GM18499 (cell line): ENCODE measurements around the gene DEPDC1B.
"Not testable (repeated sequence)": the region's sequence is repeated elsewhere in the genome, so short reads cannot be mapped to it uniquely, and the experiment has no call there.

Source experiments
- ATAC-seq: cut with Tn5 transposase; IDR thresholded peaks from one replicate; pipeline ENCODE4 v1.9.1; 2021; ENCODE audit warnings: moderate number of reproducible peaks; ENCODE audit not compliant: insufficient read depth, unreplicated experiment

The DEPDC1B gene

DNA sequence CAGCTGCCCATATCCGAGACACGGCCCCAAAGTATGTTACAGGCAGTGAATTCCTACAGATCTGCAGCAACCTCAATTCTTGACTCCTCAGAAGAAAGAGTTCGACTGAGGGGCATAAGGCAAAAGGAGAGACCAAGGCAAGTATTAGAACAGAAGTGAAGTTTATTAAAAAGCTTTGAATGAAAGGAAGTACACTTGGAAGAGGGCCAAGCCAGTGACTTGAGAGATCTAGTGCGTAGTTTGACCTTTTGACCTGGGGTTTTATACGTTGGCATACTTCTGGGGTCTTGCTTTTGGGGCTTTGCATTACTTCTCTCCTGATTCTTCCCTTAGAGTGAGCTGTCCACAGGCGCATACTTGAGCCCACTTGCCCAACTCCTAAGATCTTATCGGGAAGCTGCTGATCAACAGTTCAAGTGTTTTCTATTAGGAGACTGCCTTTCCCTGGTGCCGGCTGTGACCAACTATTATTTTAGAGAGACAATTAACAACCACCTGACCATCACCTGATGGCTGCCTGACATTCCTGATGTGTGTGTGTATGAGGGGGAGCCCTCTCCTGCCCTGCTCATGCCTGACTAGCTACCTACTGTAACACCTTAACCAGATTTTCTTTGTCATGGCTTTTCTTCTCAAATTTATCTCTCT lies 1.5 kb upstream of the DEPDC1B start:
- no peak for ATAC-seq

DNA sequence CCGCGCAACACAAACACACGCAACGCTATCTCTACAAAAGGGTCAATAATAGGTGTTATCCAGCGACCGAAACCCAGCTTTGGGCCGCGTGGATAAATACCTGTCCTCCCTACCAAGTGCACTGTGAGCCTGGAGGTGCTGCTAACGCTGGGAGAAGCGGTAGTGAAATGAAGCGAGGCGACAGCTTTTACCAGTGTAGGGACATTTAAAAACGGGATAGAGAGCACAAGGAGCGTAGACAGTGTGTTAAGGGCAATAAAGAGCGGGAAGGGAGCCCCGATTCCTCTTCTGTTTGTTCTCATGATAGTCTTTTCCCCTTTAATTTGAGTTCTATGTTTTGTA lies 421 bp upstream of the DEPDC1B start:
- ATAC-seq, result no peak

DNA sequence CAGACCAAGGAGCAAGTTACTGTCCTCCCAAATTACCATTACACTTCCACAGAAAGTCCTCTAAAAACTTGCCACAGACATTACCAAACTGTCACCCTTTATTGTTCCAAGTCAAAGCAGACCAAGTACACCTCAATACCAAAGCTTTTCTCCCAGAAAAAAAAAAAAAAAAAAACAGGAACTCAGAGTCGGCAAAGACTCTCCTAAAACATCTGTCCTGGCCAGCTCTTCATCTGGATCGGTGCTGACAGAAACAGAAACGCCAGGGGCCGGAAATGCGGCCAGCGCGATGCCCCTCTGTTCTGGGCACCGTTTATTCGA lies 718 bp downstream of the DEPDC1B start:
- no peak for ATAC-seq

DNA sequence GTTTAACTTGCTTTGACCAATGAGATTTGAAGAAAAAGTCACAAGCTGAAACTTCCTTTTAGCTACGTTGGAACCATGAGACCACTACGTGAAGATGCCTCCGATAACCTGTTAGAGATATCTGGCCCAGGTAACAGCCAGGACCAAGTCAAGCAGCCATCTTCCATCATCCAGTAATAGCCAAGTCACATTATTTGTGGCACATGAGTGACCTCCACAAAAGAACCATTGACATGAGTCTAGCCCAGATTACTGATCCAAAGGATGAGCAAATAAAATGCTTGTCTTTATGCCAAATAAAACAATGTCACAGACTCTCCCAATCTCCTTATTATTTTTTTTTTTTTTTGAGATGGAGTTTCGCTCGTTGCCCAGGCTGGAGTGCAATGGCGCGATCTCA lies 1.6 kb downstream of the DEPDC1B start:
- ATAC-seq, result no peak

DNA sequence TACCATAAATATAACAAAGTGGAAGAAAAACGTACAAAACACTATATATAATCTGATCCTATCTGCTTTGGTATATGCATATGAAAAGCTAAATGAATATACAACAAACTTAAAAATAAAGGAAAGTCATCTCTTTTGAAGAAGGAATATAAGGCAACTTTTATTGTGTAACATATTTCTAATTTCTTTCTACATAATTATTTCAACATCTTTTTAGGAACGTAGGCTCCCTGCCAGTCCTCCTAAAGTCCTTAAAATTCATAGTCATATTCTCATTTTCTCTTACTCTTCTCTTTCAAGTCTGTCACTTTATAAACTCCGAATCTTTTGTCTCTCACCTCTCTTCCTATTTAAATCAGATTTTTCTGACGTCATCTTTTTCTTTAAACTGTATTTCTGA lies 9.6 kb downstream of the DEPDC1B start:
- ATAC-seq, result no peak

DNA sequence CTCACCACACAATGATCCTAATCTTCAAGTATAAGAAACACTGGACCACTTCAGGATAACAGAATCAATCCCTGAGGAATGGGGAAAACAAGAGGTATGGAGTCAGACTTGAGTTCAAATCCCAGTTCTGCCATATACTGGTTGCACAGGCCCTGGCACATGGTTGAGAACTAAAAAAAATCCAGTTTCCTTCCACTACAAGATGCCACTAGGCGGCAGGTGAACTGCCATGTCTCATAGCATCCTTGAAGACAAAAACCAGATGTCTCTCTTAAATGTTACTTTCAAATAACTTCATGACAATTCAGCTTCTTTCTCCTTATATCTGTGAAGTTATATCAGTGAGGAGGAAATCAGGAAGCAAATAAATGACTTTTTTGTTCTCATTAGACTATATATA lies 11.0 kb downstream of the DEPDC1B start:
- no peak for ATAC-seq

DNA sequence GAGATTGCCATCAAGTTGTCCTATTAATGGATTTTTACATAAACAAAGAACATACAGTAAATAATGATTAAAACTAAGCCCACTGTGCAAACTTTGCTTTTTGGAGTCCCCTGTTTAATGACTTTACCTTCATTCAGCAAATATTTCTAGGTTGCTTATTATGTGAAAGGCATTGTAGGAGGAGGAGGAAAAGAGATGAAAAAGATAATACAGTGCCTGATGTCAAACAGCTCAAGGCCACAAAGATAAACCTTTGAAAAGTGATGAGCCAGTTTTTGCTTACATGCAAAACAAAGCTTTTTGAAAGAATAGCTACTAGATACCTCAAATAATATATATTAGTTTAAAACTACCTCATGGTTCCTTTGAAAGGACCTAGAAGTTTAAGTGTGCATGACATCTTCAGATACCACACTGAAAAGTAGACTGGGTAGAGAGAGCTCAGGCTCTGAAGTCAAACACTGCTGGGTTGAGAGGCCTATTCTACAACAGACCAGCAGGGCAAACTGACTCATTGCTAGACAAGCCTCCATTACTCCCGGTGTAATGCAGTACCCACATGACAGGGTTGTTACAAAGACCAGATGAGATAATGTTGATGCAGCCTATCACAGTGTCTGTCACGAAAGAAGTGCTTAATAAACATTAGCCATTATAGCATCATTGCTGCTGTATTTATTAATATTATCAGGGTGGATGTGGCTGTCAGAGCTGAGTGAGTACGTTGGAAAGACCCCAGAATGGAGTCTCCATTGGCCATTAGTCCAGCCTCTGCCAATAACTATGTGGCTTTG lies 11.8 kb downstream of the DEPDC1B start:
- peak; percentile 83 for ATAC-seq

DNA sequence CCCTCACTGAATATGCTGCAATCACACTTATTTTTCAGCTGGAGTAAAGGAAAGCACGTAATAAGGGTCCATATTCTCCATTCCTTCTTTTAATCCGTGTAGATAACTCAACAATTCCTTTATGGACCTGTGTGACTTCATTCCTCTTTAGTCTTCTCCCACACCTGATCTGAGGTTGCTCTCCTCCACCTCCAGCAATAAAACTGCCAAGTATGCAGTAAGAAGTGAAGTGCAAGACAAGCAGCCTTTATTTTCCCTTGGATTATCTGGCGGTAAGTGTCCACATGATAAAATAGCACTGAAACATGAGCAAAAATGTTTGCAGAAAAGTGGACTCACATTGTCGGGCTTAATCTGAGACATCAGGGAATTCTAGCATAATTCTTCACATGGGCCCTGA lies 13.8 kb downstream of the DEPDC1B start:
- no peak for ATAC-seq

DNA sequence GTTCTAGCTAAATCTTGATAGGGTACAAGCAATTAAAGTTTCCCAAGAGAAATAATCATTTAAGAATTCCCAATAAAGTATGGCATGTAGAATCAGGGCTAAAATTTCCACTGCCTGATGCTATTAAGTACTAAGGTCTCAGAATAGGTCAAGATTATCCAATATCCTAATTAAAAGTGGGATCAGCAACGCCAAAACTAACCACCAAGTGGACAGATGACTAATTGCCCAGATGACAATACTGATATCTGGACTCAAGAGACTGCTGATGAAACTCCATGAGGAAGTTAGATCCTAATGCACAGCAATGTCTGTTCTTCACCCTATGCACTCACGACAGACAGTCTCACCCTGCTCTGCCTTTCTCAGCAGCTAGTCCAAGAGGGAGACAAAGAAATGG lies 14.3 kb downstream of the DEPDC1B start:
- no peak for ATAC-seq

DNA sequence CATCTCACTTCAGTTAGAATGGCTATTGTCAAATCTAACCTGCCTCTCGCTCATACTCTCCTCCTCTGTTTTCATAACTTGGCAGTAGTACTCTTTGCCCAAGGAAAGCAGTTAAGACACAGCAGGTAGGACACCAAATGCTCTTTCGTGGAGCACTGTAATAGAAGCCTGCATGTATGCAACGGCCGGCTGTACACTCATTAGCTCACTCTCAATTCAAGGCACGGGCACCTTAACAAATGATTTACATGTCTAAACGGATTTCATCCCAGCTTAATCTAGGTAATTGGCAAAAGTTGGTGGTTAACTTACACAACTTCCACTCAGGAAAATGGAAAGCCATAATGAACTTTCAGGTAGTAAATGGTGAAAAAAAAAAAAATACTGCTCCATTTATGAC lies 14.9 kb downstream of the DEPDC1B start:
- no peak for ATAC-seq

DNA sequence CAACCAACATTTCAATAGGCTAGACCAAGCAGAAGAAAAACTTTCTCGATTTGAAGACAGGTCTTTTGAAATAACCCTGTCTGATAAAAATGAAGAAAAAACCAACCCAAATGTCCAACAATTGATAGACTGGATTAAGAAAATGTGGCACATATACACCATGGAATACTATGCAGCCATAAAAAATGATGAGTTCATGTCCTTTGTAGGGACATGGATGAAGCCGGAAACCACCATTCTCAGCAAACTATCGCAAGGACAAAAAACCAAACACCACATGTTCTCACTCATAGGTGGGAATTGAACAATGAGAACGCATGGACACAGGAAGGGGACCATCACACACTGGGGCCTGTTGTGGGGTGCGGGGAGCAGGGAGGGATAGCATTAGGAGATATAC lies 18.0 kb downstream of the DEPDC1B start:
- not testable (repeated sequence) for ATAC-seq

DNA sequence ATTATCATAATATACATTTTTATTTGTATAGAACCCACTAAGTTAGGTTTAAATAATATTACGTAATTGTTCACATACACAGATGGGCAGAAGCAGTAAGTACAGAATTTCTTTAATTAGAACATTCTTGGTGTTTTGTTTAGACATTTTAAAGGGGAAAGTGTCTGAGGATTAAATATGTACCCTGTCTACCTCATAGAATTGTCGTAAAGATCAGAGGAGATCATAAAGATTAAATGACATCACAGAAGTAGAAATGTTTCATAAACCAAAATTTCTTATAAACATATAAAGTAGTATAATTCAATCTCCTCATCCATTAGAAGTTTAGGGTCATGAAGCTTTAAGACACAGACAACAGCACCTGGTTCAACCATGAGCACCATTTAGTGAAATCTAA lies 20.1 kb downstream of the DEPDC1B start:
- no peak for ATAC-seq

DNA sequence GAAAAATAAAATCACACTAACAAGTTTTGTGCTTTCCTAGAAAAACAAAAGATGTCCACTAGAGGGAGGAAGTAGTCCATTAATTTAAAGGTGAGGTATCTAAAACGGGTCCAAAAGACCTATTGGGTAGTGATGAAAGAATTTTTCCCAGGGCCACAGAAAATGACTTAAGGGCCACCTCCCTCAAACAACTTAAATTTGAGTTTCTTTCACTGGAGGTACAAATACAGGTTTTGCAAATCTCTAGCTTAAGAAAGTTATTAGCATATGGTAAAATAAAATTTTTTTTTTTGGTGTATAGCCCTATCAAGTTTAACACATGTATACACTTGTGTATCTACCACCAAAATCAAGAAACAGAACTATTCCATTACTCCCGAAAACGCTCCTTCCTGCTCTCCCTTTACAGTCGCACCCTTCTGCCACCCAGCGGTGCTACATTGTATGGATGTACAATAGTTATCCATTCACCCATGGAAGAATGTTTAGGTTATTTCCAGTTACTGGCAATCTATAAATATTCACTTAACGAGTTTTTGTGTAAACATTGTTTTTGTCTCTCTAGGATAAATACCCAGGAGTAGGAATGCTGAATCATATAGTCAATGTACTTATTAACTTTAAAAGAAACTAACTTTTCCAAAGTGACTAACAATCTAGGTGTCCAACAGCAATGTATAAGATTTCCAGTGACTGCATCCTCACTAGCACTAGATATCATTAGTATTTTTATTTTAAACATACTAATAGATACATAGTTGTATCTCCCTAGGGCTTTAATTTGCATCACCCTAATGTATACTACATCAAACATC lies 21.9 kb downstream of the DEPDC1B start:
- ATAC-seq, result no peak

DNA sequence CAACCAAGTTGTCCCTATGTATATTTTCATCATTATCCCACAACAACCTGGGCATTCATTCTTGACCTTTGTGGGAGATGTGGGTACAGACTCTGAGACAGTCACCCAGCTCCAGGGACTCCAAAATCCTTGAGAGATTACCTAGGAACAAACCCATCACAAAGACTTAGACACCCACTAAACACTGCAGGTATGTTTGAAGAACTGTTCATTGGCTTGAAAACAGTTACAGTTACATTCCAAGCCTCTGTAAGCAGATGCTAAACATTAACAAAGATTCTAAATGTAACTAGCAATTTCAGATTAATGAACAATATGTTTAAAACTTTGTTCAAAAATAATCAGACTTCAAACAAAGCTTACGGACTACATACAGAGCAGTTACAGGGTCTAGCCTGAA lies 24.7 kb downstream of the DEPDC1B start:
- no peak for ATAC-seq

DNA sequence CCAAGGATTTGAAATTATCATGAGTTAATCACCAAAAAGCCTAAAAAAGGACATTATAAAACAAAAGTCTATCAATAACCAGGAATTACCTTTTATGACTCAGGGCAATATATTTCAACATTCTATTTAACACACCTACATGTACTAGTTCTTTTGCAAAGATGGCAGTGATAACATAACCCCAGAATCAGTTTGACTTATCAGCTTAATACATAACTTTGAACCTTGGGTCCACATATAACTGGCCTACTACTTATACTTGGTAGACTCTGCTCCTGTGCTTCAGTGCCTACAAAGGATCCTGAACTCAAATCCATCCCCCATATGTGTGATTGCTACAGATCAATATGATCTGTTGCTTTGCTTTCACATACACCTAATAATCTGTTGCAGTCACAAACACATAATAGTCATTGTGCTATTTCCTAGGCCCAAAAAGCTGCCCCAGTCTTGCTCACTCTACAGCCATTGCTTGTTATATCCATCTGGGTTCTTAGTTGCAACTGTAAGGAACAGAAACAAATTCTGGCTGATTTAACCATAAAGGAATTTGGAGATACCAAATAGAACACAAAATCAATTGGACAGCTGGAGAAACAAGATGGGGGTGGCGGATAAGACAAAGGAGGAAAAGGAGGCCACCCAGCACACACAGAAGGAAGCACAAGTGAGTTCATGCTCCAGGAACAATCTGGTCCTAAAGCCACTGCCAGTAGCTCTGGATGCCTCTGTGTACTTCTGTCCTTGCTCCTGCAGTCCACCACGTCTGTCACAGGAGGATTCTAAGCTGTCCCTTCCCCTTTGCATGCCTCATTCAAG lies 25.5 kb downstream of the DEPDC1B start:
- no peak for ATAC-seq

DNA sequence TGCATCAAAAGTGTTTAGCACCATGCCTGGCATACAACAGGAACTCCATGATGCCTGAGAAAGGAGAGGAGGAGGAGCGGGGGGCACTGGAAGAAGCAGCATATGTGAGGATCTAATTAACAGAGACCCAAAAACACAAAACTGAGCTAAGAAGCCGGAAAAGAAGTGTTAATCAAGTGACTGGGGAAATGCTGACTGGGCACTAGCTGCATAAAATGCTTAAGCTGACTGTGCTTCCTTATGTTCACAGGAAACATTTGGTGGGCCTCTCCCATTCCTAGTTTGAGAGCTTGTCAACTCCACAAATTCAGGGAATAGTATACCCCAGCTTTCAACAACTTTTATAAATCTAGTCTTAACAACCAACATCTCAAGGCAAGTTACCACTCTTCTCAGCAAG lies 26.6 kb downstream of the DEPDC1B start:
- ATAC-seq, result no peak

DNA sequence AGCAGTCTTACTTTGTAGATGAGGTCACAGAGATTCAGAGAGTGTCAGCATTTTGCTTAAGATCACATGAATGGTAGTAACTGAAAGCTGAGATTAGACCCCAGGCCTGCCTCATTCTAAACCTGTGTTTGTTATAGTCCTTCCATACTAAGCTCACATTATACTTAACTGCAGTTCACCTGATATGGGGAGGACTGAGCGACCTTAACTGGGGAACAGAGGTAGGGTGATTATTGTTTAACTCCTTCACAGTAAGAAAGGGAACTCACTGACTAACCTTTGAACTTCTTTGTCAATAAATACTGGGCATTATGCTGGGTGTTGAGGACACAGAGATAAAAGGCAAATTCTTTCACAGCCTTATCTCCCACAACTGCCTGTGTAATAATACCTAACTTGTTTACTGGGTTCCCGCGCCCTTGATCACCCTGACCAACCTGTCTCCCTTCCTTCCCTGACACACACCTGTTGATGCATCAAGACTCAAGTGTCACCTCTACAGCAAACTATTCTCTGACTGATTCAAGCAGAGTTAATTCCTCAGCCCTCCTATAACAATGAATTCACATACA lies 27.2 kb downstream of the DEPDC1B start:
- ATAC-seq, result no peak

DNA sequence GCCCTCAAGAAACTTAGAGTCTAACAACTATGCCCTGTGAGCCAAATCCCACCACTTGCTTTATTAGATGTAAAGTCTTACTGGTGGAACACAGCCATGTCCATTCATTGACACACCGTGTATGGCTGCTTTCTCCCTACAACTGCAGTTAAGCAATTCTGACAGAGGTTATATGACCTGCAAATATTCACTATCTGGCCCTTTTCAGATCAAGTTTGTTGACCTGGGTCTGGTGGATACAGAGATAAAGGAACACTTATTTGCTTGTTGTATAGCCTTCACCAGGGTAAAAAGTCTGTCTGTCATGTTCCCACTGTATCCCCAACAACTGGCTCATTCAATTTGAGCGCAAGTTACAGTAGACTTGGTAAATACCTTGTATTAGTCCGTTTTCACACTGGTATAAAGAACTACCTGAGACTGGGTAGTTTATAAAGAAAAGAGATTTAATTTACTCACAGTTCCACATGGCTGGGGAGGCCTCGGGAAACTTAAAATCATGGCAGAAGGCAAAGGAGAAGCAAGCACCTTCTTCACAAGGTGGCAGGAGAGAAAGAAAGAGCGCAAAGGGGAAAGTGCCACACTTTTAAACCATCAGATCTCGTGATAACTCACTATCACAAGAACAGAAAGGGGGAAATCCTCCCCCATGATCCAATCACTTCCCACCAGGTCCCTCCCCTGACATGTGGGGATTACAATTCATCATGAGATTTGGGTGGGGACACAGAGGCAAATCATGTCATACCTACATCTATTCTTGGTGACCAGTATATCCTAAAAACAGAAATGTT lies 27.9 kb downstream of the DEPDC1B start:
- ATAC-seq, result no peak

DNA sequence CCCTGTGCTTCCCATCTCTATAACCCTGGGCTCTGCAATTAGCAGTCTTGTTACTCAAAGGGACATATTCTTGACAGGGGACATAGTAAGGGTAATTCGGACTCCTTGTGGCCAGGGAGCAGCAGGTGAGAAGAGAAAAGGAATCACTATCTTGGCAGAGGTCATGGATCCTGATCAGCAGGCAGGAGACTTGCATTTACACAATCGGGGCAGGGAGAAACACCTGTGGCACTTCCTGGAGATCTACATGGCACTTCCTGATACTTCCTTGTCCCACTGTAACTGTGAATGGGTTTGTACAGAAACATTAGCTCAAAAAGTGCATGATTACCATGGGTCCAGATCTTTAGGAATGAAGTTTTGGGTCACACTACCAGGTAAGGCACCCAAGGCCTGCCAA lies 29.2 kb downstream of the DEPDC1B start:
- ATAC-seq, result no peak
